Measurements from ENCODE around the gene HOXA9. TPM values are rescaled to one million over a fixed set of nuclear protein-coding genes. Genes with fewer than 3 reads are reported as not detected.

HOXA9 gene
- total and polyA plus RNA-seq, 4 donors, result 0.02 to 0.70 TPM; not detected in 2

GRCh38 chr7:27210441-27211083 is 45.2 kb upstream of the HOXA9 start (continued):
- no peak for TF ChIP-seq FOXA2 (IDR thresholded peaks at IDR 0.05)
- TF ChIP-seq ZBTB33 (IDR thresholded peaks at IDR 0.05), result no peak
- peak; percentile 73 to 81 for TF ChIP-seq RAD21 (IDR thresholded peaks at IDR 0.05)
- TF ChIP-seq JUND (IDR thresholded peaks at IDR 0.05), result peak in 1 of 2 donors; percentile 32
- peak; percentile 35 for TF ChIP-seq SP1 (IDR thresholded peaks at IDR 0.05)
- TF ChIP-seq MAX (IDR thresholded peaks at IDR 0.05), result peak; percentile 26

- Histone ChIP-seq H3K9ac (ENCODE audit: low read depth in 1 of 2, low read length in 2 of 2) (no peak overlapping the region), H3K27me3 (ENCODE audit: control insufficient read depth in 4 of 4, insufficient read depth in 4 of 4, low read length in 3 of 4) (peaks cover 0 to 24% (median 15%) of the 10 kb centered on the region in 4 donors), H3K4me3 (ENCODE audit: low read depth in 1 of 3, low read length in 3 of 3) (no peak overlapping the region), H3K4me1 (ENCODE audit: control insufficient read depth in 4 of 4, insufficient read depth in 4 of 4, low read length in 3 of 4) (peaks cover 8 to 12% (median 11%) of the 10 kb centered on the region in 4 donors), H3K27ac (ENCODE audit: low read depth in 1 of 2, low read length in 2 of 2) (no peak overlapping the region), H3K36me3 (ENCODE audit: control insufficient read depth in 4 of 4, insufficient read depth in 3 of 4, low read depth in 1 of 4, low read length in 3 of 4) (no peaks in the 10 kb centered on the region), H3K9me3 (ENCODE audit: control insufficient read depth in 4 of 4, low read length in 3 of 4) (peaks cover 0 to 5% (median 0%) of the 10 kb centered on the region in 4 donors)
- WGBS, result 51% methylated on average over 11 of the region's 11 CpGs
- TF ChIP-seq SP1 (IDR thresholded peaks at IDR 0.05) (no peak), FOXA2 (IDR thresholded peaks at IDR 0.05) (no peak), YY1 (IDR thresholded peaks at IDR 0.05) (no peak), RXRA (IDR thresholded peaks at IDR 0.05) (no peak), NR2F2 (IDR thresholded peaks at IDR 0.05) (no peak), HNF4A (conservative IDR thresholded peaks at IDR 0.05) (no peak), ZBTB33 (IDR thresholded peaks at IDR 0.05) (no peak), EGR1 (IDR thresholded peaks at IDR 0.05; ENCODE audit: low read depth in 2 of 2) (no peak), FOXA1 (IDR thresholded peaks at IDR 0.05) (no peak), JUND (IDR thresholded peaks at IDR 0.05) (no peak), MAX (IDR thresholded peaks at IDR 0.05) (no peak), CTCF (IDR thresholded peaks at IDR 0.05; ENCODE audit: low read depth, low read length, missing input control) (no peak), RAD21 (IDR thresholded peaks at IDR 0.05) (no peak), ATF3 (IDR thresholded peaks at IDR 0.05) (no peak), REST (IDR thresholded peaks at IDR 0.05) (no peak), TAF1 (conservative IDR thresholded peaks at IDR 0.05) (no peak), HNF4G (IDR thresholded peaks at IDR 0.05) (no peak), GABPA (IDR thresholded peaks at IDR 0.05 in 1 of 2, conservative IDR thresholded peaks at IDR 0.05 in 1 of 2) (no peak)
- DNase-seq (ENCODE audit: low spot score), result no peak
These were observed 44.6 kb upstream of the HOXA9 start for GRCh38 chr7:27209933-27210440.
